HCT116 (cell line): ENCODE results near the gene DNAJC25. TPM values are rescaled to one million over a fixed set of nuclear protein-coding genes. Genes with fewer than 3 reads are reported as not detected.
A peak's percentile ranks its signal among the peaks of the same experiment; 100 is the strongest.

Experiments
- ATAC-seq: fragments of 200-7000 bp; cut with Tn5 transposase; 2 replicates; pipeline ENCODE4 v1.9.1; 2020; ENCODE audit warnings: mild to moderate bottlenecking, moderate library complexity
- BruUV-seq: library from RNA; stranded (reverse); fragments of 400-500 nt; replicated peaks from 2 replicates; lab custom pipeline; 2021; lab: Mats Ljungman, UMichigan
- CTCF ChIA-PET: fragments of 300-600 bp; sonication (Branson Sonifier 250); formaldehyde crosslinking; loops from one replicate; lab custom pipeline; 2021; ENCODE audit warnings: antibody characterized with exemption; lab: Charles Lee
- POLR2A ChIA-PET: fragments of 300-600, 350-600 bp; sonication (Branson Sonifier 250); formaldehyde crosslinking; loops from one replicate; lab custom pipeline; 2021; ENCODE audit warnings: antibody characterized with exemption; lab: Charles Lee
- RAD21 ChIA-PET, 2 experiments: fragments of 300-600 bp; sonication (Branson Sonifier 250); formaldehyde crosslinking; loops; one replicate each; lab custom pipeline; 2023; ENCODE audit warnings: low total read pairs in 2 of 2; ENCODE audit not compliant: uncharacterized antibody in 2 of 2, unreplicated experiment in 2 of 2, low non-redundant PET in 1 of 2; lab: Charles Lee
- DNase-seq: peaks from one replicate; pipeline ENCODE4 v3.0.0-alpha.2; 2010; ENCODE audit warnings: low read depth, low spot score
- H2AFZ ChIP-seq: fragments of 200-600 bp; shearing (Covaris generic), sonication (generic); 2 replicates; pipeline ENCODE4 v1.6.1; 2017; ENCODE audit warnings: low read depth, mixed run types, mixed read lengths, antibody characterized with exemption, low read length; ENCODE audit not compliant: poor library complexity, severe bottlenecking
- H3K27ac ChIP-seq: 2 replicates; pipeline ENCODE4 v1.5.1; 2012; ENCODE audit warnings: low read depth, low read length
- H3K27me3 ChIP-seq: fragments of 200-600 bp; sonication (generic); 2 replicates; pipeline ENCODE4 v1.6.1; 2016; ENCODE audit warnings: mixed run types, low read length, mixed read lengths; ENCODE audit not compliant: insufficient read depth
- H3K36me3 ChIP-seq, 2 experiments: fragments of 200-500 bp in 1 of 2; fragments of 200-600 bp in 1 of 2; sonication (Bioruptor generic) in 1 of 2; sonication (generic) in 1 of 2; 2 replicates each; pipeline versions ENCODE4 v1.5.1 to v1.6.1; 2014 to 2016; ENCODE audit warnings: low read length in 2 of 2, inconsistent platforms in 1 of 2, mixed read lengths in 1 of 2, mixed run types in 1 of 2; ENCODE audit not compliant: insufficient read depth in 2 of 2, control insufficient read depth in 1 of 2
- H3K4me1 ChIP-seq, 2 experiments: fragments of 200-600 bp in 1 of 2; sonication (generic) in 1 of 2; 2 replicates each; pipeline versions ENCODE4 v1.5.1 to v1.6.1; 2012 to 2017; ENCODE audit warnings: low read length in 2 of 2, inconsistent platforms in 1 of 2, mild to moderate bottlenecking in 1 of 2, mixed read lengths in 1 of 2, mixed run types in 1 of 2, moderate library complexity in 1 of 2; ENCODE audit not compliant: insufficient read depth in 2 of 2, control insufficient read depth in 1 of 2
- H3K4me2 ChIP-seq: fragments of 200-600 bp; sonication (generic); 2 replicates; pipeline ENCODE4 v1.6.1; 2017; ENCODE audit warnings: mixed run types, low read length, mixed read lengths
- H3K4me3 ChIP-seq, 2 experiments: fragments of 200-600 bp in 1 of 2; sonication (generic) in 1 of 2; replicated peaks in 1 of 2; 2 replicates each; pipeline ENCODE4 v1.5.1; 2011 to 2016; ENCODE audit warnings: low read length in 2 of 2, control low read depth in 1 of 2, low read depth in 1 of 2, mild to moderate bottlenecking in 1 of 2, mixed read lengths in 1 of 2, mixed run types in 1 of 2
- H3K79me2 ChIP-seq: fragments of 200-600 bp; sonication (generic); 2 replicates; pipeline ENCODE4 v1.6.1; 2017; ENCODE audit warnings: mild to moderate bottlenecking, mixed run types, low read length, moderate library complexity, mixed read lengths; ENCODE audit not compliant: insufficient read depth
- H3K9ac ChIP-seq: fragments of 200-600 bp; sonication (generic); 2 replicates; pipeline ENCODE4 v1.6.1; 2016; ENCODE audit warnings: low read length, mixed read lengths
- H3K9me2 ChIP-seq: fragments of 200-600 bp; sonication (generic), shearing (Covaris generic); 2 replicates; pipeline ENCODE4 v1.6.1; 2017; ENCODE audit warnings: mixed run types, mild to moderate bottlenecking, moderate library complexity; ENCODE audit not compliant: insufficient read depth
- H3K9me3 ChIP-seq, 2 experiments: fragments of 200-500 bp in 1 of 2; fragments of 200-600 bp in 1 of 2; sonication (Bioruptor generic) in 1 of 2; sonication (generic) in 1 of 2; 2 replicates each; pipeline ENCODE4 v1.6.1; 2014 to 2017; ENCODE audit warnings: low read length in 2 of 2, mixed read lengths in 2 of 2, inconsistent platforms in 1 of 2, low read depth in 1 of 2, mild to moderate bottlenecking in 1 of 2, mixed run types in 1 of 2, moderate library complexity in 1 of 2; ENCODE audit not compliant: control insufficient read depth in 1 of 2, insufficient read depth in 1 of 2
- H4K20me1 ChIP-seq: fragments of 200-600 bp; sonication (generic), shearing (Covaris generic); 2 replicates; pipeline ENCODE4 v1.6.1; 2017; ENCODE audit warnings: mixed run types, mild to moderate bottlenecking, moderate library complexity; ENCODE audit not compliant: insufficient read depth
- ATF3 ChIP-seq: IDR thresholded peaks from 2 replicates; pipeline ENCODE4 v1.6.1; 2012
- CBX3 ChIP-seq: IDR thresholded peaks from 2 replicates; pipeline ENCODE4 v1.6.1; 2012; ENCODE audit warnings: low read depth
- CTCF ChIP-seq, 3 experiments: fragments of 200-600 bp in 1 of 3; sonication (generic) in 1 of 3; IDR thresholded peaks in 2 of 3; conservative IDR thresholded peaks in 1 of 3; 2 replicates each; pipeline ENCODE4 v1.5.1; 2012 to 2017; ENCODE audit warnings: low read depth in 2 of 3, low read length in 2 of 3, antibody characterized with exemption in 1 of 3, borderline replicate concordance in 1 of 3, control low read depth in 1 of 3, mild to moderate bottlenecking in 1 of 3, mixed read lengths in 1 of 3, mixed run types in 1 of 3, moderate library complexity in 1 of 3; ENCODE audit not compliant: insufficient read depth in 1 of 3
- RAD21 ChIP-seq: IDR thresholded peaks from 2 replicates; pipeline ENCODE4 v1.6.1; 2012; ENCODE audit warnings: low read depth, mild to moderate bottlenecking
- SP1 ChIP-seq: IDR thresholded peaks from 2 replicates; pipeline ENCODE4 v1.6.1; 2012; ENCODE audit warnings: low read depth
- YY1 ChIP-seq: IDR thresholded peaks from 2 replicates; pipeline ENCODE4 v1.6.1; 2011; ENCODE audit warnings: low read length, low read depth, moderate library complexity, mild to moderate bottlenecking; ENCODE audit not compliant: insufficient replicate concordance; ENCODE audit errors: extremely low read depth
- intact Hi-C: fragments of 100-400 bp; cut with micrococcal nuclease; formaldehyde crosslinking; loops from 2 replicates; pipeline ENCODE4 v1.10.0; 2022
- total RNA-seq: library from RNA; stranded (reverse); gene quantifications from one replicate; pipeline ENCODE4 v1.2.1, GENCODE V29; 2021; ENCODE audit not compliant: unreplicated experiment

DNAJC25 gene
- total RNA-seq, 1 experiment from 2014 or later = 7.1 TPM

DNA sequence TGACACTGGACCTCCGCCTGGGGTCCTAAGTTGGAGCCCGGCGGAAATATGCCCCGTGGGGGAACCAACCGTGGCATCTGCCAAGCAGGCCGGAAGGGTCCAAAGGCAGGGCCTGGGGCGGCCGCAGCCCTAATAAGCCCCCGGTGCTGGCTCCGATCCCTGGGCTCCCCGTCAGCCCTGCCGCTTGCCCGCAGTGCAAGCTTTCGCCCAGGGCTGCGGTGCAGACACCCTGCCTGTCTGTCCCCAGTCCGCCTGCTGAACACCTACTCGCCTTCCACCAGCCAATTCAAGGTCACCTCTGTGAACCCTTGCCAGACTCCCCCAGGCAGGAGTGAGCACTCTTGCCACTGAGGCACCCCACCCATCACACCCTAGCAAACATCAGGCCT lies 31.2 kb upstream of the DNAJC25 start:
- Histone ChIP-seq H3K4me1 (peaks cover 7 to 12% of the 10 kb centered on the region in 2 experiments; a peak in 3 of 4 replicates), H3K79me2 (0 out of 2 replicates have a peak, but pooled peaks cover 4% of the 10 kb centered on the region), H3K27me3 (no peaks in the 10 kb centered on the region), H3K4me3 (peak overlapping the region; percentile 69 to 85; a peak in 3 of 4 replicates), H3K9ac (no peak overlapping the region), H3K4me2 (peak overlapping the region; percentile 99), H3K36me3 (peaks cover 7 to 14% of the 10 kb centered on the region in 2 experiments; a peak in 2 of 4 replicates), H2AFZ (no peak overlapping the region), H3K27ac (peak overlapping the region; percentile 65; the same call in 1 of the 2 replicates), H3K9me3 (no peaks in the 10 kb centered on the region), H3K9me2 (no peaks in the 10 kb centered on the region), H4K20me1 (no peaks in the 10 kb centered on the region)
- intact Hi-C loops = loop anchor here (5.0 to 10.0 kb wide), 2 partner anchors 165 to 292 kb away; no protein-coding TSS in a partner anchor
- DNase-seq (no peak), ATAC-seq (no peak)
- no TSS peak for BruUV-seq
- ChIA-PET RAD21 (no interaction called here), POLR2A (no interaction called here), CTCF (interaction anchor here (2.2 kb wide), 1 partner anchor 475 kb away, joined by 13 read pairs; no protein-coding TSS in a partner anchor)
- TF ChIP-seq ATF3 (no peak), RAD21 (no peak), YY1 (no peak), CTCF (IDR thresholded peaks at IDR 0.05 in 2 of 3, conservative IDR thresholded peaks at IDR 0.05 in 1 of 3; ENCODE audit: borderline replicate concordance in 1 of 3, insufficient read depth in 1 of 3, low read depth in 2 of 3, low read length in 2 of 3) (no peak), CBX3 (no peak), SP1 (no peak)
